Kidney (tissue), 14 donors: Measurements from ENCODE around the gene SLITRK6. TPM values are rescaled to one million over a fixed set of nuclear protein-coding genes. Genes with fewer than 3 reads are reported as not detected.

ENCODE experiments used
- DNase-seq, 5 donors: peaks; one replicate each; pipeline ENCODE4 v3.0.0-alpha.2; 2013 to 2020
- FAIRE-seq: peaks from 2 replicates; lab custom pipeline; 2012; peaks lifted over from hg19 to GRCh38; lab: Jason Lieb, UNC
- H3K27ac ChIP-seq, 2 donors: one replicate each; pipeline ENCODE4 v1.7.0; 2013; ENCODE audit warnings: low read depth in 2 of 2, low read length in 2 of 2, inconsistent platforms in 1 of 2
- H3K27me3 ChIP-seq: one replicate; pipeline ENCODE4 v1.7.1; 2013; ENCODE audit warnings: low read length, inconsistent platforms; ENCODE audit not compliant: control insufficient read depth, insufficient read depth
- H3K36me3 ChIP-seq, 3 donors: one replicate each; pipeline versions ENCODE4 v1.7.0 to v1.7.1; 2013; ENCODE audit warnings: low read length in 3 of 3, control low read depth in 1 of 3, inconsistent platforms in 1 of 3; ENCODE audit not compliant: insufficient read depth in 3 of 3, control insufficient read depth in 2 of 3
- H3K4me1 ChIP-seq, 3 donors: one replicate each; pipeline versions ENCODE4 v1.7.0 to v1.7.1; 2013; ENCODE audit warnings: low read length in 3 of 3, inconsistent platforms in 1 of 3, low read depth in 1 of 3; ENCODE audit not compliant: control insufficient read depth in 2 of 3, insufficient read depth in 2 of 3
- H3K4me3 ChIP-seq, 3 donors: one replicate each; pipeline versions ENCODE4 v1.7.0 to v1.8.1; 2013; ENCODE audit warnings: low read length in 3 of 3, control low read depth in 1 of 3, inconsistent platforms in 1 of 3
- H3K9ac ChIP-seq, 3 donors: one replicate each; pipeline versions ENCODE4 v1.7.0 to v1.7.1; 2013; ENCODE audit warnings: low read length in 3 of 3, control low read depth in 1 of 3, inconsistent platforms in 1 of 3
- H3K9me3 ChIP-seq, 3 donors: one replicate each; pipeline versions ENCODE4 v1.7.0 to v1.7.1; 2013; ENCODE audit warnings: low read length in 3 of 3, control low read depth in 1 of 3, inconsistent platforms in 1 of 3; ENCODE audit not compliant: control insufficient read depth in 2 of 3, insufficient read depth in 1 of 3
- intact Hi-C: fragments of 100-400 bp; cut with DNase I; formaldehyde crosslinking; loops from one replicate; pipeline ENCODE4 v1.11.1; 2022
- polyA plus RNA-seq: library from polyadenylated mRNA; stranded (reverse); fragments of 350-450 nt; fragmentation: Illumina TruSeq; extraction: RNeasy Lipid Tissue Mini Kit (QIAGEN cat#74804); gene quantifications from one replicate; pipeline ENCODE4 v1.2.3, GENCODE V29; 2014; ENCODE audit warnings: low read depth, low replicate concordance; ENCODE audit not compliant: insufficient read depth
- total RNA-seq: library from RNA; stranded (reverse); fragmentation: NEBNext Ultra II Directional; extraction: Animal tissue kit (Norgen Biotek cat#: 25700); gene quantifications from one replicate; pipeline ENCODE4 v1.2.1, GENCODE V29; 2021
- TF ChIP-seq, protein P1 (sequence below): IDR thresholded peaks from 3 replicates; pipeline ENCODE4 v1.5.1; 2012; ENCODE audit warnings: mild to moderate bottlenecking, moderate library complexity, borderline replicate concordance; ENCODE audit not compliant: insufficient read depth; ENCODE audit errors: extremely low read depth
- donor health status: control.
- donor health status: control.
- donor health status: control.
- donor health status: control.
- donor health status: control.
- donor health status: DM: yes; HTN: yes; CAD: no.
- donor health status: Normal renal cell carcinoma (clear cell type).

SLITRK6 gene
- total and polyA plus RNA-seq, 2 donors from 2014 or later = 0.09 TPM; not detected in 1

DNA sequence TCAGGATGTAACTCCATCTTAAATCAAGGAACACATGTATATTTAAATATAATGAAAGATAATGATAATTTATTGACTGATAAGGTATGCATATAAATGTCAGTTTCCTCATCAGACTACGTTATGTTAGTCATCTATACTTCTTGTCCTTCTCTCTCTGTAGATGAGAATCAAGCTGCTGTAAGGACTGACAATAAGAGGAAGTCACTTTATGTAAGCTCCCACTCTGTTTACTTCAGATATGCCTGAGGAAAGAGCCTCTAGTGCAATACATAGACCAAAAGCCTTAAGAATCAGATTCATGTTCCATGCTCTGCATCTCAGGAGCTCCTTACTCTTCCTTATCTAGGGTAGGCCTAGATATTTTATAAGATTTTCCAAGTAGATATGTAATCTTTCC is 9.6 kb upstream of the SLITRK6 start:
- DNase-seq (no peak), FAIRE-seq (no peak)
- no peaks in the 10 kb centered on the region for H3K9me3 ChIP-seq
- TF ChIP-seq, protein P1, sequence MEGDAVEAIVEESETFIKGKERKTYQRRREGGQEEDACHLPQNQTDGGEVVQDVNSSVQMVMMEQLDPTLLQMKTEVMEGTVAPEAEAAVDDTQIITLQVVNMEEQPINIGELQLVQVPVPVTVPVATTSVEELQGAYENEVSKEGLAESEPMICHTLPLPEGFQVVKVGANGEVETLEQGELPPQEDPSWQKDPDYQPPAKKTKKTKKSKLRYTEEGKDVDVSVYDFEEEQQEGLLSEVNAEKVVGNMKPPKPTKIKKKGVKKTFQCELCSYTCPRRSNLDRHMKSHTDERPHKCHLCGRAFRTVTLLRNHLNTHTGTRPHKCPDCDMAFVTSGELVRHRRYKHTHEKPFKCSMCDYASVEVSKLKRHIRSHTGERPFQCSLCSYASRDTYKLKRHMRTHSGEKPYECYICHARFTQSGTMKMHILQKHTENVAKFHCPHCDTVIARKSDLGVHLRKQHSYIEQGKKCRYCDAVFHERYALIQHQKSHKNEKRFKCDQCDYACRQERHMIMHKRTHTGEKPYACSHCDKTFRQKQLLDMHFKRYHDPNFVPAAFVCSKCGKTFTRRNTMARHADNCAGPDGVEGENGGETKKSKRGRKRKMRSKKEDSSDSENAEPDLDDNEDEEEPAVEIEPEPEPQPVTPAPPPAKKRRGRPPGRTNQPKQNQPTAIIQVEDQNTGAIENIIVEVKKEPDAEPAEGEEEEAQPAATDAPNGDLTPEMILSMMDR = no peak
- H3K36me3 ChIP-seq = no peaks in the 10 kb centered on the region
- no peak overlapping the region for H3K9ac ChIP-seq
- intact Hi-C loops = no loop called here
- H3K27ac ChIP-seq = no peak overlapping the region
- H3K27me3 ChIP-seq = no peaks in the 10 kb centered on the region
- H3K4me1 ChIP-seq = no peaks in the 10 kb centered on the region
- no peak overlapping the region for H3K4me3 ChIP-seq

DNA sequence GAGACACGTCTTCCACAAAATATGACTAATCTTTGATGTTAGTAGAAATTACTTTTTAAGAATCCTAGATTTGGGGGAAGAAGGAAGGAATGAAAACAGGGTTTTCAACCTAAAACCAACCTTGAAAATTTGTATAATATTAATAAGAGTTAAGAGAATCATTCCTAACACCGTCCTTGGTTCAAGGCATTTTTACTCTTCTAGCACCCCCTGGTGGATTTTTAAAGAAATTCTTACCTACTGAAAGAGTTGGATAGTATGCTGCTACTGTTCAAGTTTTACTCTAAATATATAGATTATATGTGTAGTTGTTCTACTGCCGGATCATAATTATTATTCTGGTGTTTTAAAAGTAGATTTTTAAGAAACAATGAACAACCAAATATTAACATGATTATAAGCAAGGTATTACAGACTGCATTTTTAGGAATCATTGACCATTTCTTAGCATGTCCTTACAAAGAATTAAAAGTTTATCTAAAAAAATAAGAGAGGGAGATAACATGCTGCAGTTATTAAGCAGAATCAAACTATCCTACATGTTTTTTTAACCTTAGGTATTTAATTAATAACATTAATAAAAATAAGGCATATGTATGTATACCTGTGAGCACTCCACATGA is 7.4 kb upstream of the SLITRK6 start:
- Histone ChIP-seq H3K36me3 (no peaks in the 10 kb centered on the region), H3K4me1 (no peaks in the 10 kb centered on the region), H3K4me3 (no peak overlapping the region), H3K27me3 (no peaks in the 10 kb centered on the region), H3K9ac (no peak overlapping the region), H3K27ac (no peak overlapping the region), H3K9me3 (no peaks in the 10 kb centered on the region)
- FAIRE-seq = peak; percentile 21
- TF ChIP-seq, protein P1 = peak; percentile 51
- DNase-seq = peak in 2 of 5 donors; percentile 54 to 78
- intact Hi-C loops = no loop called here

DNA sequence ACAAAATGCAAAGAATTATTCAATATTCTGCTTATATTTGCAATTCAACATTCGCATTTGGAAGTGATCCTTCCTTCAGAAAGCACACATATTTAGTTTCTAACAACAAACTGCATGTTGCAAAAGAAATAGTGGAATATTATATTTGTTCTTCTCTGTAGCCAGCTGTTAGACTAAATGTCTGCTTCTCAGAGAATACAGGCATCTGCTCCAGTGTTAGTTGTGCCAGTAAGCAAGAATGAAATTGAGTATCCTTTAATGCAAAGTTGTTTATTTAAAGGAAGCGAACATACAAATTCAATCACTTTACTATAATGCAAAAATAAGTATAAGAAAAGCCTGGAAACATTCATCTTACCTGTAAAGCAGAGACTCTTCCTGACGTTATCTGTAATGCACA is 663 bp downstream of the SLITRK6 start:
- no peaks in the 10 kb centered on the region for H3K27me3 ChIP-seq
- TF ChIP-seq, protein P1 = no peak
- no peak overlapping the region for H3K27ac ChIP-seq
- H3K4me1 ChIP-seq = no peaks in the 10 kb centered on the region
- H3K9me3 ChIP-seq = no peaks in the 10 kb centered on the region
- no peaks in the 10 kb centered on the region for H3K36me3 ChIP-seq
- intact Hi-C loops = no loop called here
- FAIRE-seq (no peak), DNase-seq (no peak)
- peak overlapping the region in 1 of 3 donors; percentile 57 for H3K9ac ChIP-seq
- peak overlapping the region in 1 of 3 donors; percentile 67 for H3K4me3 ChIP-seq

DNA sequence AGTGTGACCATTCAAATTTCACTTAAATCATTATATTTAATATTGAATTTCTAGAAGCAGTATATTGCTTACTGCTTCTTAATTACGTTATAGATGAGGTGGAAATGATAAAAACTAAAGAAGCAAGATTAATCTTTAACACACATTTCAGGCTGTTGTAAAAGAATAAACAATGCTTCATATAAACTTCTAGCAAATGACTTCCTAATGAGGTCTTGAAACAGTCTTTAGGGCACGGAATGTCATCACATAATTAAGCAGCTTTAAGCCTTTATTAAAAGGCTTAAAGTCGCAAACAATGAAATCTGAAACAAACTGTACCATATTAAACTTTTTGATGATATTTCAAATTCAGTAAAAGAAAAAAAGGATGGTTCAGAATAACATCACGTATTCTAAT is 1.9 kb downstream of the SLITRK6 start:
- FAIRE-seq = no peak
- no peak overlapping the region for H3K9ac ChIP-seq
- TF ChIP-seq, protein P1 = no peak

More for the DNA sequence above, 1.9 kb downstream of the SLITRK6 start:
- Histone ChIP-seq H3K9me3 (no peaks in the 10 kb centered on the region), H3K4me3 (no peak overlapping the region), H3K36me3 (no peaks in the 10 kb centered on the region), H3K27ac (no peak overlapping the region), H3K27me3 (no peaks in the 10 kb centered on the region), H3K4me1 (no peaks in the 10 kb centered on the region)
- no peak for DNase-seq
- intact Hi-C loops = no loop called here
